Kidney epithelial cell (primary cell): ENCODE results near the gene PARK7. TPM values are rescaled to one million over a fixed set of nuclear protein-coding genes. Genes with fewer than 3 reads are reported as not detected.

Experiments used
- DNase-seq: peaks from one replicate; pipeline ENCODE4 v3.0.0-alpha.2; 2010; ENCODE audit warnings: low read depth
- H3K27me3 ChIP-seq: 2 replicates; pipeline ENCODE4 v1.6.0; 2011; ENCODE audit warnings: low read length; ENCODE audit not compliant: control insufficient read depth, insufficient read depth
- H3K36me3 ChIP-seq: 2 replicates; pipeline ENCODE4 v1.5.1; 2011; ENCODE audit warnings: low read length; ENCODE audit not compliant: control insufficient read depth, insufficient read depth
- H3K4me3 ChIP-seq: 2 replicates; pipeline ENCODE4 v1.5.1; 2011; ENCODE audit warnings: low read depth, mild to moderate bottlenecking, control low read depth, low read length
- CTCF ChIP-seq: IDR thresholded peaks from 2 replicates; pipeline ENCODE4 v1.5.1; 2011; ENCODE audit warnings: mild to moderate bottlenecking, moderate library complexity, low read length, control low read depth, inconsistent platforms; ENCODE audit not compliant: insufficient read depth, poor library complexity, severe bottlenecking
- total RNA-seq: library from RNA; depleted of rRNA; stranded (reverse); fragments of >200 nt; gene quantifications from 2 replicates; pipeline ENCODE4 v1.2.3, GENCODE V29; 2015

The PARK7 gene
- total RNA-seq, 1 donor from 2014 or later: 228 TPM

DNA sequence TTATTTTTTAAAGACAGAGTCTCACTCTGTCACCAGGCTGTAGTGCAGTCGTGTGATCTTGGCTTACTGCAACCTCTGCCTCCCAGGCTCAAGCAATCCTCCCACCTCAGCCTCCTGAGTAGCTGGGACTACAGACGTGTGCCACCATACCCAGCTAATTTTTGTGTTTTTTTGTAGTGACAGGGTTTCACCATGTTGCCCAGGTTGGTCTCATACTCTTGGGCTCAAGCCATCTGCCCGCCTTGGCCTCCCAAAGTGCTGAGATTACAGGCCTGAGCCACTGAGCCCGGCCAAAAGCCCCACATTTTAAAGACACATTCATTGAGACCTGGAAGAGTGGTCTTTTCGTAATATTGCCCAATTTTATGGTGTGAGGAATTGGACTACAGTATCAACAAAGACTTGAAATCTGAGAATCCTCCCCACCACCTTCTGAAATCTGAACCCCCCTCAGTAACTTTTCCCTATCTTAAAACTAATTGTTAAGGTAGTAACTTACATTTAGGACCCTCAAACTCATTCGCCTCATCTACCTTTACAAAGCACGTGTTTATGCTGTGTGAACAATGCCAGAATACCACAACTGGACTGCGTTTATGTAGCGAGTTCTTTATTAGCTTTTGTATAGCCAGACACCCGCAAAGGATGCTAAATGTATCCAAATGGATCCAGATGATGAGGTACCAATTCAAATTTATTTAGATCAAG, 61.9 kb downstream of the PARK7 start:
- no peak for DNase-seq
- TF ChIP-seq CTCF: no peak
- no peaks in the 10 kb centered on the region for H3K36me3 ChIP-seq
- H3K4me3 ChIP-seq: peak overlapping the region; percentile 77
- H3K27me3 ChIP-seq: no peaks in the 10 kb centered on the region

DNA sequence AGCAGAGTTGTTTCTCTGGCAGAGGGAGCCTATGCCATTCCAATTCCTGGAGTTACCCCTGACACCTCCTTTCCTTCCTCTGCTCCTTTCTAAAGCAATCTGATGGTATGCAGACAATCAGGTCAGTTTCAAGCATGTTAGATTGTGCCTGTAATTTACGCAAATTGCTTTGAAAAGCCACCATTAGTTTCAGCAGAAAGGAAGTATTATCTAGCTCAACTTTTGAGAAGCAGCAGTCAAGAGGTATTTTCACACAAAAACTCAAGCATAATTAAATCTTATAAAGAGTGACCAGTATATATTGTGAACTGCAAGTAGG, 62.4 kb downstream of the PARK7 start:
- no peaks in the 10 kb centered on the region for H3K27me3 ChIP-seq
- H3K36me3 ChIP-seq: no peaks in the 10 kb centered on the region
- no peak for DNase-seq
- TF ChIP-seq CTCF: no peak
- H3K4me3 ChIP-seq: peak overlapping the region; percentile 77

- DNase-seq: no peak
- H3K27me3 ChIP-seq: no peaks in the 10 kb centered on the region
- H3K4me3 ChIP-seq: peak overlapping the region; percentile 77
- TF ChIP-seq CTCF: no peak
- no peaks in the 10 kb centered on the region for H3K36me3 ChIP-seq
Measured at GRCh38 chr1:8024329-8024728, 62.8 kb downstream of the PARK7 start.

DNA sequence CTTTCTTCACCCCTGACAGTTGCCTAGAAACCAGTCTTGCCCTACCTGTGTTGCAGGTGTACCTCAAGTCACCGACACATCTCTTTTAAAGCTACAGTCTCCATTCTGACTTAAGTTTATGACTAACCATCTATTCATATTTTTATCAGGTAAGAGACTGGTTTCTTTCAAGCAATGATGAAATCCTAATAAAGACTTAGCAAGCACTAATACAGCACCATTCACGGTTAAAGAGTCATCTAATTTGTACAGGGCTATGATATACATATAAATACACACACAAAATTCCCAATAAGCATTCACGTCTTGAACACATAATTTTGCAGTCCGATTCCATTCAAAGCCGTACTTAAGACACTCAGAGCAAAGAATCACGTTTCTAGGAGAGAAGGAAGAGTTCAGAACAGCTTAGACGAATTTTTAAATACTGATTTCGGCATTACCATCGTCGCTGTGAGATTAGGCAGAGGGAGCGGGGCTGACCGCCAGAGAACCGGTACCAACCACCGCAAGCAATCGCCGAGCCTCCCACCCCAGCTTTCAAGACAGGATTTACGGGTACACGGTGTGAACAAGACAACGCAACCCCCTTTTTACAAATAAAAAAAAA, 63.7 kb downstream of the PARK7 start:
- TF ChIP-seq CTCF: no peak
- no peaks in the 10 kb centered on the region for H3K27me3 ChIP-seq
- H3K4me3 ChIP-seq: peak overlapping the region; percentile 77
- no peak for DNase-seq
- no peaks in the 10 kb centered on the region for H3K36me3 ChIP-seq

DNA sequence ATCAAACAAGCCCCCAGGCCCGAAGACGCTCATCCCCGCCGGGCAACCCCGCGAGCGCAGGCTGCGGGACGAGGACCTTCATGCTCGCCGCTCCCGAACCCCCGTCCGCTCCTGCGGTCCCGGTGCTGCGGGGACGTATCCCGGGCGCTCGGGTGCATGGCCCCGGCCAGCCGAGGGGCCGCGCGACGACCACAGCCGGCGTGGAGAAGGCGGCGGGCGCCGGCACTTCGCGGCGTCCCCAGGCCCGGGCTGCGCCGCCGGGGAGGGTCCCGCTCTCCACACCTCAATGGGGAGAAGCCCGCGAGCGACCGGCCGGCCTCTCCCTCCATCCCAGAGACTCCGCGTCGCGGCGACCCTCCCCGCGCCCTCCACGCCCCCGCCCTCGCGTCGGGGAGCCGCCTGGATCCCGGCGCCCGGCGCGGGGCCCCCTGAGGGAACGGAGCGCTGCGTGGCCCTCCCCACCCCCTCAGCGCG, 64.2 kb downstream of the PARK7 start:
- peak overlapping the region; percentile 77 for H3K4me3 ChIP-seq
- H3K36me3 ChIP-seq: no peaks in the 10 kb centered on the region
- H3K27me3 ChIP-seq: no peaks in the 10 kb centered on the region
- DNase-seq: no peak
- TF ChIP-seq CTCF: no peak
